Esophagus muscularis mucosa (tissue), 4 donors: ENCODE results near the gene DBNDD2. TPM values are rescaled to one million over a fixed set of nuclear protein-coding genes. Genes with fewer than 3 reads are reported as not detected.

Experiments used
- DNase-seq: peaks from one replicate; pipeline ENCODE4 v3.0.0-alpha.2; 2017; ENCODE audit errors: extremely low spot score
- H3K27ac ChIP-seq, 4 donors: fragments of 200-600 bp; sonication (generic); replicated peaks in 1 of 4; 1 replicate in 3 of 4; 2 replicates in 1 of 4; pipeline ENCODE4 v1.5.1; 2016 to 2019; ENCODE audit warnings: mild to moderate bottlenecking in 1 of 4
- H3K27me3 ChIP-seq, 4 donors: fragments of 200-600 bp; sonication (generic); one replicate each; pipeline versions ENCODE4 v1.5.1 to v1.6.0; 2016 to 2019
- H3K36me3 ChIP-seq, 4 donors: fragments of 200-600 bp; sonication (generic); one replicate each; pipeline ENCODE4 v1.5.1; 2016 to 2019
- H3K4me1 ChIP-seq, 4 donors: fragments of 200-600 bp; sonication (generic); one replicate each; pipeline ENCODE4 v1.5.1; 2016 to 2019
- H3K4me3 ChIP-seq, 4 donors: fragments of 200-600 bp; sonication (generic); 1 replicate in 2 of 4; 2 replicates in 2 of 4; pipeline ENCODE4 v1.5.1; 2016 to 2019; ENCODE audit warnings: mild to moderate bottlenecking in 4 of 4, moderate library complexity in 1 of 4
- H3K9me3 ChIP-seq, 4 donors: fragments of 200-600 bp; sonication (generic); 1 replicate in 3 of 4; 2 replicates in 1 of 4; pipeline ENCODE4 v1.5.1; 2016 to 2019
- CTCF ChIP-seq, 3 experiments: fragments of 200-600 bp in 2 of 3; fragments of 450-650 bp in 1 of 3; sonication (generic) in 2 of 3; IDR thresholded peaks; one replicate each; pipeline ENCODE4 v1.5.1; 2017 to 2019; ENCODE audit warnings: antibody characterized with exemption in 3 of 3, mild to moderate bottlenecking in 2 of 3, moderate library complexity in 1 of 3
- EP300 ChIP-seq: sonication (generic); formaldehyde crosslinking; IDR thresholded peaks from one replicate; pipeline ENCODE4 v1.6.1; 2017; ENCODE audit warnings: antibody characterized with exemption
- POLR2A ChIP-seq: fragments of 450-650 bp; IDR thresholded peaks from one replicate; pipeline ENCODE4 v1.6.1; 2017; ENCODE audit warnings: antibody characterized with exemption, moderate library complexity, mild to moderate bottlenecking, low read depth
- POLR2AphosphoS5 ChIP-seq, 2 donors: sonication (generic); formaldehyde crosslinking; IDR thresholded peaks; one replicate each; pipeline ENCODE4 v1.6.1; 2017; ENCODE audit warnings: antibody characterized with exemption in 2 of 2
- WGBS: methylation state at CpG from one replicate; pipeline ENCODE4 v1.1.5; 2018; 5-methylcytosine and 5-hydroxymethylcytosine counted together
- intact Hi-C: fragments of 100-400 bp; cut with DNase I; formaldehyde crosslinking; loops from one replicate; pipeline ENCODE4 v1.15.1; 2023
- total RNA-seq, 4 donors: library from RNA; depleted of rRNA; stranded (reverse); fragments of >200 nt; gene quantifications; one replicate each; pipeline versions ENCODE4 v1.1.0 to v1.2.1, GENCODE V29; 2016

Gene DBNDD2
- total RNA-seq, 4 donors from 2014 or later: 63.0 to 130 (median 109) TPM

DNA sequence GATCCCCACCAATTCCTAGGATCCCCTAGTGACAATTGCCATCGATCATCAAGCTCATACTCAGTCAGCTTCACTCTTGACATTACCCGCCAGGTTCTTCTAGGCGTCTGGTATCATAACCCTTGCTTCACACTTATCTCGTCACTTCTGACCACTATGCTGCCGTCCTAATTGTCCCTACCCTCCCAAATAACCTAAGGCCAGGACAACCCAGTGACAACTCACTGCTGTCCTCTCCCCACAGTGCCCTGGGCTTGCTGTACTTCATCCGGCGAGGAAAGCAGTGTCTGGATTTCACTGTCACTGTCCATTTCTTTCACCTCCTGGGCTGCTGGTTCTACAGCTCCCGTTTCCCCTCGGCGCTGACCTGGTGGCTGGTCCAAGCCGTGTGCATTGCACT, 41.5 kb upstream of the DBNDD2 start:
- no peaks in the 10 kb centered on the region for H3K27me3 ChIP-seq
- 90% methylated on average over 11 of the region's 11 CpGs for WGBS
- no peak overlapping the region for H3K4me3 ChIP-seq
- intact Hi-C loops: no loop called here
- no peak for DNase-seq
- H3K27ac ChIP-seq: no peak overlapping the region
- peaks cover 22 to 41% (median 37%) of the 10 kb centered on the region in 4 donors for H3K36me3 ChIP-seq
- H3K4me1 ChIP-seq: peaks cover 13 to 32% (median 31%) of the 10 kb centered on the region in 4 donors
- no peaks in the 10 kb centered on the region for H3K9me3 ChIP-seq
- TF ChIP-seq EP300 (no peak), POLR2A (no peak), POLR2AphosphoS5 (IDR thresholded peaks at IDR 0.05) (no peak), CTCF (IDR thresholded peaks at IDR 0.05) (no peak)

DNA sequence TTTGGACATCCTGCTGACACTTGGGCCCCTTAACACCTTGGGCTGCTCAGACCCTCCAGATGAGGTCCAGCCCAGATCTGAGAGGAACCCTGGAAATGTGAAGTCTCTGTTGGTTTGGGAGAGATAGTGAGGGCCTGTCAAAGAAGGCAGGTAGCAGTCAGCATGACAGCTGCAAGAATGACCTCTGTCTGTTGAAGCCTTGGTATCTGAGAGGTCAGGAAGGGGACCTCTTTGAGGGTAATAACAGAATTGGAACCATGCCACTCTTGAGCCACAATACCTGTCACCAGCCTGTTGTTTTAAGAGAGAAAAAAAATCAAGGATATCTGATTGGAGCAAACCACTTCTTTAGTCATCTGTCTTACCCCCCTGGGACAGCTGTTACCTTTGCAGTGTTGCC, 41.0 kb upstream of the DBNDD2 start:
- peaks cover 22 to 41% (median 37%) of the 10 kb centered on the region in 4 donors for H3K36me3 ChIP-seq
- peaks cover 13 to 32% (median 32%) of the 10 kb centered on the region in 4 donors for H3K4me1 ChIP-seq
- no peaks in the 10 kb centered on the region for H3K27me3 ChIP-seq
- no peaks in the 10 kb centered on the region for H3K9me3 ChIP-seq
- no peak for TF ChIP-seq CTCF (IDR thresholded peaks at IDR 0.05)
- TF ChIP-seq POLR2A: no peak
- DNase-seq: no peak
- no peak overlapping the region for H3K4me3 ChIP-seq
- no peak overlapping the region for H3K27ac ChIP-seq
- intact Hi-C loops: no loop called here

- Histone ChIP-seq H3K4me1 (peaks cover 21 to 40% (median 39%) of the 10 kb centered on the region in 4 donors), H3K4me3 (no peak overlapping the region), H3K9me3 (no peaks in the 10 kb centered on the region), H3K27me3 (no peaks in the 10 kb centered on the region), H3K27ac (peak overlapping the region in 1 of 4 donors; percentile 29), H3K36me3 (peaks cover 22 to 41% (median 37%) of the 10 kb centered on the region in 4 donors)
- intact Hi-C loops: no loop called here
- TF ChIP-seq POLR2AphosphoS5 (IDR thresholded peaks at IDR 0.05) (no peak), POLR2A (no peak), CTCF (IDR thresholded peaks at IDR 0.05) (no peak)
- 85% methylated on average over 6 of the region's 6 CpGs for WGBS
- DNase-seq: no peak
Observed at GRCh38 chr20:45368221-45368980, 39.7 kb upstream of the DBNDD2 start.

GRCh38 chr20:45370571-45371160, 37.4 kb upstream of the DBNDD2 start:
- Histone ChIP-seq H3K4me1 (peaks cover 17 to 27% (median 25%) of the 10 kb centered on the region in 4 donors), H3K27ac (no peak overlapping the region), H3K36me3 (peaks cover 22 to 39% (median 37%) of the 10 kb centered on the region in 4 donors), H3K27me3 (no peaks in the 10 kb centered on the region), H3K4me3 (no peak overlapping the region), H3K9me3 (no peaks in the 10 kb centered on the region)
- WGBS: 94% methylated on average over 3 of the region's 3 CpGs
- DNase-seq: no peak
- intact Hi-C loops: loop anchor here (5.0 kb wide), 2 partner anchors 37 to 402 kb away; partner anchors contain the start of gene DBNDD2
- TF ChIP-seq CTCF (IDR thresholded peaks at IDR 0.05) (no peak), EP300 (no peak), POLR2A (no peak), POLR2AphosphoS5 (IDR thresholded peaks at IDR 0.05) (no peak)
